Keratinocyte (primary cell): ENCODE results near the gene ANTXR2.

Source experiments
- CTCF ChIP-seq, 3 experiments: IDR thresholded peaks in 1 of 3; conservative IDR thresholded peaks in 1 of 3; optimal IDR thresholded peaks in 1 of 3; 2 replicates in 2 of 3; 3 replicates in 1 of 3; pipeline versions ENCODE3 to v1.5.1; 2011; ENCODE audit warnings: low read length in 3 of 3, mild to moderate bottlenecking in 3 of 3, moderate library complexity in 2 of 3, control low read depth in 1 of 3, inconsistent platforms in 1 of 3; ENCODE audit not compliant: insufficient read depth in 2 of 3; ENCODE audit errors: extremely low read depth in 1 of 3
- EZH2 ChIP-seq: IDR thresholded peaks from one replicate; pipeline ENCODE4 v1.6.1; 2012; ENCODE audit warnings: inconsistent platforms, mild to moderate bottlenecking, low read length, moderate library complexity

DNA sequence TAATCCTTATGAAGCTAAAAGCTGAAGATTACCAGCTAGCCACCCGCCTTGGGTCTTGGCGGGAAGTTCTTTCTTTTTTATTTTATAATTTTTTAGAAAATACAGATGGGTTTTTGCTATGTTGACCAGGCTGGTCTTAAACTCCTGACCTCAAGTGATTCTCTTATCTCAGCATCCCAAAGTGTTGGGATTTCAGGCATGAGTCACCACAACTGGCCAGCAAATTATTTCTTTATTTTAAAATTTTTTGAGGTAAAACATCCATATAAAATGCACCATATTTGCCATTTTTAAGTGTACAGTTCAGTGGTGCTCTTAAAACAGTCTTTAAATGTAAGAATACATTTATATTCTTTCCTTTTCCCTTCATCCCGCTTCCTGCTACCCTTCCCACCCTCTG is 40.6 kb upstream of the ANTXR2 start:
- no peak for TF ChIP-seq CTCF (optimal IDR thresholded peaks at IDR 0.05 in 1 of 3, IDR thresholded peaks at IDR 0.05 in 1 of 3, conservative IDR thresholded peaks at IDR 0.05 in 1 of 3; ENCODE audit: extremely low read depth in 1 of 3, insufficient read depth in 2 of 3, low read length in 3 of 3)
- no peak for TF ChIP-seq EZH2
